Measurements from ENCODE around the gene TEX30. TPM values are rescaled to one million over a fixed set of nuclear protein-coding genes. Genes with fewer than 3 reads are reported as not detected.
"Not testable (repeated sequence)": the region's sequence is repeated elsewhere in the genome, so short reads cannot be mapped to it uniquely, and the experiment has no call there.

Gene TEX30
- total and polyA plus RNA-seq, 2 donors (not counting 1 experiment from before 2014, with no cell fraction given): 4.3 to 5.9 TPM

- Histone ChIP-seq H3K79me2 (ENCODE audit: control insufficient read depth, insufficient read depth, low read length) (no peaks in the 10 kb centered on the region), H3K4me1 (ENCODE audit: control insufficient read depth in 2 of 2, insufficient read depth in 2 of 2, low read length in 2 of 2) (no peaks in the 10 kb centered on the region), H3K27me3 (replicated peaks in 1 of 4; ENCODE audit: control extremely low read depth in 1 of 4, control insufficient read depth in 3 of 4, insufficient read depth in 4 of 4, low read length in 3 of 4) (no peaks in the 10 kb centered on the region), H3K36me3 (replicated peaks in 1 of 2; ENCODE audit: control extremely low read depth in 1 of 2, control insufficient read depth in 1 of 2, extremely low read depth in 1 of 2, insufficient read depth in 2 of 2, low read length in 1 of 2) (no peaks in the 10 kb centered on the region), H3K4me3 (ENCODE audit: control extremely low read depth in 1 of 5, extremely low read depth in 1 of 5, insufficient read depth in 1 of 5, low read depth in 2 of 5, low read length in 4 of 5) (no peak overlapping the region), H3K9me3 (ENCODE audit: control extremely low read depth in 1 of 3, control insufficient read depth in 2 of 3, insufficient read depth in 1 of 3, low read length in 2 of 3) (peaks cover 0 to 7% (median 0%) of the 10 kb centered on the region in 3 donors), H3K9ac (ENCODE audit: low read length) (no peak overlapping the region), H3K4me2 (replicated peaks; ENCODE audit: low read depth, low read length, poor library complexity, severe bottlenecking) (no peak overlapping the region), H3K27ac (ENCODE audit: low read length in 2 of 2) (no peak overlapping the region), H2AFZ (ENCODE audit: insufficient read depth, low read depth, low read length, poor library complexity, severe bottlenecking) (no peak overlapping the region), H4K20me1 (ENCODE audit: control insufficient read depth, insufficient read depth, low read length, poor library complexity, severe bottlenecking) (no peaks in the 10 kb centered on the region)
- H3K4me1 Mint-ChIP-seq: no peaks in the 10 kb centered on the region
- no peak overlapping the region for H3K4me3 Mint-ChIP-seq
- WGBS (ENCODE audit: insufficient coverage): 100% methylated on average over 1 of the region's 1 CpG
- ATAC-seq (ENCODE audit: low read depth): no peak
- H3K27ac Mint-ChIP-seq: no peak overlapping the region
- no peak for DNase-seq
- ChIA-PET CTCF (no interaction called here), POLR2A (no interaction called here)
- intact Hi-C loops (cut with micrococcal nuclease): no loop called here
- no peaks in the 10 kb centered on the region for H3K27me3 Mint-ChIP-seq
- H3K9me3 Mint-ChIP-seq (ENCODE audit: insufficient read depth): peaks cover 4% of the 10 kb centered on the region
- TF ChIP-seq CTCF (IDR thresholded peaks at IDR 0.05): no peak
- TF ChIP-seq EZH2 (IDR thresholded peaks at IDR 0.05; ENCODE audit: borderline replicate concordance, insufficient read depth, low read depth, low read length, poor library complexity, severe bottlenecking): no peak
Measured at GRCh38 chr13:102781591-102781990, 8.0 kb upstream of the TEX30 start.

- 100% methylated on average over 2 of the region's 4 CpGs for WGBS (ENCODE audit: insufficient coverage)
- H2AFZ ChIP-seq (ENCODE audit: insufficient read depth, low read depth, low read length, poor library complexity, severe bottlenecking); H3K9ac ChIP-seq (ENCODE audit: low read length); H3K27me3 ChIP-seq (replicated peaks in 1 of 4; ENCODE audit: control extremely low read depth in 1 of 4, control insufficient read depth in 3 of 4, insufficient read depth in 4 of 4, low read length in 3 of 4); H3K27me3 Mint-ChIP-seq; H3K4me3 Mint-ChIP-seq; CTCF ChIA-PET; H3K9me3 ChIP-seq (ENCODE audit: control extremely low read depth in 1 of 3, control insufficient read depth in 2 of 3, insufficient read depth in 1 of 3, low read length in 2 of 3); H3K9me3 Mint-ChIP-seq (ENCODE audit: insufficient read depth); H3K36me3 ChIP-seq (replicated peaks in 1 of 2; ENCODE audit: control extremely low read depth in 1 of 2, control insufficient read depth in 1 of 2, extremely low read depth in 1 of 2, insufficient read depth in 2 of 2, low read length in 1 of 2); H3K4me1 ChIP-seq (ENCODE audit: control insufficient read depth in 2 of 2, insufficient read depth in 2 of 2, low read length in 2 of 2); H3K27ac Mint-ChIP-seq; ATAC-seq (ENCODE audit: low read depth); H4K20me1 ChIP-seq (ENCODE audit: control insufficient read depth, insufficient read depth, low read length, poor library complexity, severe bottlenecking); H3K27ac ChIP-seq (ENCODE audit: low read length in 2 of 2); H3K4me3 ChIP-seq (ENCODE audit: control extremely low read depth in 1 of 5, extremely low read depth in 1 of 5, insufficient read depth in 1 of 5, low read depth in 2 of 5, low read length in 4 of 5); H3K4me2 ChIP-seq (replicated peaks; ENCODE audit: low read depth, low read length, poor library complexity, severe bottlenecking); POLR2A ChIA-PET; H3K79me2 ChIP-seq (ENCODE audit: control insufficient read depth, insufficient read depth, low read length); intact Hi-C loops (cut with micrococcal nuclease); H3K4me1 Mint-ChIP-seq; DNase-seq: not testable (repeated sequence)
Measured at GRCh38 chr13:102780656-102781055, 7.1 kb upstream of the TEX30 start.

Measured in B cell (primary cell).